ENCODE measurements around the gene LRP2. TPM values are rescaled to one million over a fixed set of nuclear protein-coding genes. Genes with fewer than 3 reads are reported as not detected.

Gene LRP2
- total RNA-seq, 4 donors from 2014 or later: not detected

GRCh38 chr2:169108099-169108884, 254.0 kb downstream of the LRP2 start:
- no peak overlapping the region for H3K27ac ChIP-seq
- intact Hi-C loops (cut with DNase I; ENCODE audit: low total_unique reads): no loop called here

DNA sequence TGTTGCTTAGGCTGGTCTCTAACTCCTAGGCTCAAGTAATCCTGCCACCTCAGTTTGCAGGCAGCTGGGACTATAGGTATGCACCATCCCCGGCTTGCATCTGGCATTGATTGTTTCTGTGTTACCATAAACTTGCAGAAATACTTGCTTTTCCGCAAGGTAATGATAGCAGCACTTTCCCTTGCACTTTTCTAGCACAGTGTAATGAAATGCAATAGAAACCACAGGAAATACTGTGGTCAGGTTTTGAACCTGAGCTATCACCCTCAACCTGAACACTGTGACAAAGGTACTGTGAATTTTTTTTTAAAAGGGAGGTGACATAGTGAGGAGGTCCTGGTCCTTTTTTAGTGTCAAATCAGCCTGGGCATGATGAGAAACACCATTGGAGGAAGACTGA, 254.7 kb downstream of the LRP2 start:
- TF ChIP-seq POLR2A (IDR thresholded peaks at IDR 0.05): no peak
- intact Hi-C loops (cut with DNase I; ENCODE audit: low total_unique reads): no loop called here

More at GRCh38 chr2:169108099-169108884, 254.0 kb downstream of the LRP2 start:
- TF ChIP-seq POLR2A (IDR thresholded peaks at IDR 0.05) (no peak), CTCF (IDR thresholded peaks at IDR 0.05 in 4 of 5, conservative IDR thresholded peaks at IDR 0.05 in 1 of 5) (no peak)
- H3K9me3 ChIP-seq: no peaks in the 10 kb centered on the region
- ATAC-seq: no peak
- DNase-seq: no peak
- no peaks in the 10 kb centered on the region for H3K27me3 ChIP-seq
- no peaks in the 10 kb centered on the region for H3K36me3 ChIP-seq
- in situ Hi-C loops (cut with MboI; ENCODE audit: low sequenced_read_pairs in 4 of 4): no loop called here
- no peaks in the 10 kb centered on the region for H3K4me1 ChIP-seq
- no peak overlapping the region for H3K4me3 ChIP-seq

DNA sequence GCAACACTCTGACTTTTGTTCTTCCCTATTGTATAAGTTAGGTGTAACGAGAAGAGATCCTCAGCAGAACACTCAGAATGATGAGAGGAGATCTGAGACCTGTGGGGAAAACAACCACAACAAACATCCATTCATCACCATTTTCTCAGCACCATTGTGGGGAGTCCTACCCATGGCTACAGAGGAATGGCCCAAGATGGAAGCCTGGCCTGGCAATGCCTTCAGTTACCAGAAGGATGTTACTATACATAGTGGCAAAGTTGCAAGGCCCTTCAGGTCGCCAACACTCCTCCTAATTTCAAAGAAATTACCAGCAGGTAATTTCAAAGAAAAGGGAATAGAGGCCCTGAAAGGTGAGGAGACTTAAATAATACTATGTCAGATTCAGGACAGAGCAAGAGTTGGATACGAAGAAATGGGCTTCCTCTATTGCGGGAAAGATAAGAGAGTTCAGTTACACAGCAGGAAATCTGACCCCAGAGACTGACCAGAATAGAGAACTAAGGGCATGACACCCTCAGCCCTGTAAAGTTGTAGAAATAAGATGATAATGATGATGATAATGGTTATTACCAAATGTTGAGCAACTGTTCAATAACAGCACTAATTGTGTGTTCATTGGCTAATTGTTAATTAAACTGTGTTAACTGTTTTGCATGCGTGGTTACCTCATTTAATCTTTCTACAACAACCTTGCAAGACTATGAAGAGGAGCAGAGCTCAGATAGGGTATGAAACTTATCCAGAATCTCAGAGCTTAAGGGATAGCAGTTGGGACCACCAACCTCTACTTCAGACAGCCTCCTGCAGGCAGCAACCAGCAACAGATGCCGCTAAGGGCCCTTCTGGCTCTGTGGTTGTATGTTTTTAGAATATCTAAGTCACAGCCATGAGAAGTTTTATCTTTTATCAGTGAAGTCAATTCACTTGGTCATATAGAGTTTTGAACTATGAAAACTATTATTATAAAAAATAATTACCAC, 255.5 kb downstream of the LRP2 start:
- no peak overlapping the region for H3K27ac ChIP-seq
- no peak overlapping the region for H3K4me3 ChIP-seq
- TF ChIP-seq CTCF (IDR thresholded peaks at IDR 0.05 in 4 of 5, conservative IDR thresholded peaks at IDR 0.05 in 1 of 5) (no peak), POLR2A (IDR thresholded peaks at IDR 0.05) (no peak)
- no peaks in the 10 kb centered on the region for H3K36me3 ChIP-seq
- intact Hi-C loops (cut with DNase I; ENCODE audit: low total_unique reads): no loop called here
- H3K4me1 ChIP-seq: no peaks in the 10 kb centered on the region
- in situ Hi-C loops (cut with MboI; ENCODE audit: low sequenced_read_pairs in 4 of 4): no loop called here
- no peaks in the 10 kb centered on the region for H3K27me3 ChIP-seq
- ATAC-seq: no peak
- no peaks in the 10 kb centered on the region for H3K9me3 ChIP-seq
- no peak for DNase-seq

More for the DNA sequence above, 254.7 kb downstream of the LRP2 start:
- Histone ChIP-seq H3K4me1 (no peaks in the 10 kb centered on the region), H3K36me3 (no peaks in the 10 kb centered on the region), H3K4me3 (no peak overlapping the region), H3K9me3 (no peaks in the 10 kb centered on the region), H3K27ac (no peak overlapping the region), H3K27me3 (no peaks in the 10 kb centered on the region)
- DNase-seq: no peak
- ATAC-seq: no peak
- in situ Hi-C loops (cut with MboI; ENCODE audit: low sequenced_read_pairs in 4 of 4): no loop called here

- no peak overlapping the region for H3K27ac ChIP-seq
- H3K9me3 ChIP-seq: no peaks in the 10 kb centered on the region
- no peak for TF ChIP-seq POLR2A (IDR thresholded peaks at IDR 0.05)
- no peak for TF ChIP-seq CTCF (IDR thresholded peaks at IDR 0.05 in 4 of 5, conservative IDR thresholded peaks at IDR 0.05 in 1 of 5)
- no peaks in the 10 kb centered on the region for H3K4me1 ChIP-seq
- intact Hi-C loops (cut with DNase I; ENCODE audit: low total_unique reads): no loop called here
- H3K4me3 ChIP-seq: no peak overlapping the region
- in situ Hi-C loops (cut with MboI; ENCODE audit: low sequenced_read_pairs in 4 of 4): no loop called here
- DNase-seq: no peak
- H3K27me3 ChIP-seq: no peaks in the 10 kb centered on the region
- ATAC-seq: no peak
- no peaks in the 10 kb centered on the region for H3K36me3 ChIP-seq
Observed at GRCh38 chr2:169106134-169106533, 256.2 kb downstream of the LRP2 start.

DNA sequence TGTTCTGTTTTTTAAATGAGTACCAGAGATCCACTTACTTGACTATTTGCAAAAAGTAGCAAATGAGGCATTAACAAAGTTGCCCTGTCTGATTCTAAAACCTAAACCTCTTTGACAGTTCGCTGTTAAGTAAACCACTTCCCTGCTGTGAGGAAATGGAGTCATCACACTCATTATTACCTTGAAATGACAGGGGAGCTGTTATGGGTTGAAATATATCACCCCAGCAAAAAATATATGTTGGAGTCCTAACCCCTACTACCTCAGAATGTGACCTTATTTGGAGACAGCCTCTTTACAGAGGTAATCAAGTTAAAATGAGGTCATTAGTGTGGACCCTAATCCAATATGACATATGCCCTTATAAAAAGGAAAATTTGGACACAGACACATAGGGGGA, 256.9 kb downstream of the LRP2 start:
- in situ Hi-C loops (cut with MboI; ENCODE audit: low sequenced_read_pairs in 4 of 4): no loop called here
- Histone ChIP-seq H3K9me3 (no peaks in the 10 kb centered on the region), H3K27me3 (no peaks in the 10 kb centered on the region), H3K27ac (no peak overlapping the region), H3K4me3 (no peak overlapping the region), H3K4me1 (no peaks in the 10 kb centered on the region), H3K36me3 (no peaks in the 10 kb centered on the region)
- intact Hi-C loops (cut with DNase I; ENCODE audit: low total_unique reads): no loop called here
- no peak for DNase-seq
- TF ChIP-seq CTCF (IDR thresholded peaks at IDR 0.05 in 4 of 5, conservative IDR thresholded peaks at IDR 0.05 in 1 of 5): no peak
- TF ChIP-seq POLR2A (IDR thresholded peaks at IDR 0.05): no peak
- no peak for ATAC-seq
